PC-3 (cell line): ENCODE results near the gene CPA2. TPM values are rescaled to one million over a fixed set of nuclear protein-coding genes. Genes with fewer than 3 reads are reported as not detected.

ENCODE experiments used
- ATAC-seq: fragments of 200-7000 bp; cut with Tn5 transposase; 2 replicates; pipeline ENCODE4 v1.9.1; 2020; ENCODE audit warnings: mild to moderate bottlenecking, moderate library complexity
- Bru-seq: library from RNA; stranded (reverse); fragments of 400-500 nt; gene quantifications from one replicate; lab custom pipeline; 2021; lab: Mats Ljungman, UMichigan
- BruChase-seq, 2 experiments: library from RNA; stranded (reverse); fragments of 400-500 nt; gene quantifications; one replicate each; lab custom pipeline; 2021; lab: Mats Ljungman, UMichigan
- BruUV-seq: library from RNA; stranded (reverse); fragments of 400-500 nt; replicated peaks from 2 replicates; lab custom pipeline; 2021; lab: Mats Ljungman, UMichigan
- CTCF ChIA-PET: fragments of 300-600 bp; sonication (Branson Sonifier 250); formaldehyde crosslinking; loops from one replicate; lab custom pipeline; 2022; ENCODE audit warnings: antibody characterized with exemption; lab: Charles Lee
- POLR2A ChIA-PET: fragments of 300-600 bp; sonication (Branson Sonifier 250); formaldehyde crosslinking; loops from one replicate; lab custom pipeline; 2022; ENCODE audit warnings: antibody characterized with exemption; ENCODE audit not compliant: unreplicated experiment; lab: Charles Lee
- DNase-seq: peaks from one replicate; pipeline ENCODE4 v3.0.0-alpha.2; 2015
- H2AFZ ChIP-seq: fragments of 300-600 bp; sonication (generic); 2 replicates; pipeline ENCODE4 v1.6.0; 2016; ENCODE audit warnings: antibody characterized with exemption, low read length
- H3F3A ChIP-seq: fragments of 300-600 bp; sonication (generic); one replicate; pipeline ENCODE4 v1.6.0; 2017; ENCODE audit warnings: antibody characterized with exemption, low read length, control low read depth, mild to moderate bottlenecking; ENCODE audit not compliant: unreplicated experiment
- H3K27ac ChIP-seq: fragments of 300-600 bp; sonication (generic); 2 replicates; pipeline ENCODE4 v1.5.1; 2016; ENCODE audit warnings: mild to moderate bottlenecking, low read length
- H3K27me3 ChIP-seq: fragments of 300-600 bp; sonication (generic); 2 replicates; pipeline ENCODE4 v1.6.1; 2016; ENCODE audit warnings: low read length, mixed read lengths
- H3K36me3 ChIP-seq: fragments of 300-600 bp; sonication (generic); 2 replicates; pipeline ENCODE4 v1.6.1; 2016; ENCODE audit warnings: low read depth, mixed run types, low read length, mixed read lengths
- H3K4me1 ChIP-seq: fragments of 300-600 bp; sonication (generic); 2 replicates; pipeline ENCODE4 v1.5.1; 2016; ENCODE audit warnings: low read length; ENCODE audit not compliant: insufficient read depth
- H3K4me2 ChIP-seq: fragments of 300-600 bp; sonication (generic); 2 replicates; pipeline ENCODE4 v1.6.0; 2016; ENCODE audit warnings: low read length
- H3K4me3 ChIP-seq: fragments of 300-600 bp; sonication (generic); 2 replicates; pipeline ENCODE4 v1.5.1; 2016; ENCODE audit warnings: mild to moderate bottlenecking, low read length, mixed read lengths
- H3K79me2 ChIP-seq: fragments of 300-600 bp; sonication (generic); 2 replicates; pipeline ENCODE4 v1.6.1; 2017; ENCODE audit warnings: low read length, mixed read lengths
- H3K9ac ChIP-seq: fragments of 300-600 bp; sonication (generic); 2 replicates; pipeline ENCODE4 v1.6.0; 2016; ENCODE audit warnings: mild to moderate bottlenecking, low read length
- H3K9me2 ChIP-seq: fragments of 300-600 bp; sonication (generic); replicated peaks from 2 replicates; pipeline ENCODE4 v1.6.1; 2016; ENCODE audit warnings: mixed run types, low read length, mixed read lengths
- H3K9me3 ChIP-seq: fragments of 300-600 bp; sonication (generic); 2 replicates; pipeline ENCODE4 v1.6.1; 2016; ENCODE audit warnings: low read length, mixed read lengths
- H4K20me1 ChIP-seq: fragments of 300-600 bp; sonication (generic); 2 replicates; pipeline ENCODE4 v1.6.1; 2016; ENCODE audit warnings: low read length, mixed read lengths
- EZH2 ChIP-seq: fragments of 300-600 bp; sonication (generic); IDR thresholded peaks from one replicate; pipeline ENCODE4 v1.6.1; 2017; ENCODE audit warnings: antibody characterized with exemption, mild to moderate bottlenecking, low read length; ENCODE audit not compliant: unreplicated experiment
- EZH2phosphoT487 ChIP-seq: fragments of 300-600 bp; sonication (generic); IDR thresholded peaks from 2 replicates; pipeline ENCODE4 v1.6.1; 2018; ENCODE audit warnings: mild to moderate bottlenecking, antibody characterized with exemption, low read length, borderline replicate concordance
- intact Hi-C: fragments of 100-400 bp; cut with micrococcal nuclease; formaldehyde crosslinking; loops from 2 replicates; pipeline ENCODE4 v1.9.0; 2023
- long read RNA-seq: library from polyadenylated mRNA; unstranded; transcript quantifications from one replicate; pipeline ENCODE4 v2.0.0, GENCODE V29; 2021; ENCODE audit not compliant: unreplicated experiment
- total RNA-seq: library from RNA; depleted of rRNA; stranded (reverse); fragments of >200 nt; gene quantifications from 2 replicates; pipeline ENCODE4 v1.2.3, GENCODE V29; 2014; rRNA removed
- TF ChIP-seq, protein P1 (sequence below): fragments of 300-600 bp; sonication (generic); conservative IDR thresholded peaks from 2 replicates; pipeline ENCODE4 v1.5.1; 2017; ENCODE audit warnings: antibody characterized with exemption, low read depth, mild to moderate bottlenecking, low read length

CPA2 gene
- total RNA-seq = not detected in 2 replicates
- percentile 14 among the genes with signal in this experiment for Bru-seq, nascent RNA
- percentile 17 among the genes with signal in this experiment for BruChase-seq, experiment 1, labeled RNA remaining after a 6-hour chase
- percentile 9 among the genes with signal in this experiment for BruChase-seq, experiment 2, labeled RNA remaining after a 2-hour chase
- long read RNA-seq = 0 reads

DNA sequence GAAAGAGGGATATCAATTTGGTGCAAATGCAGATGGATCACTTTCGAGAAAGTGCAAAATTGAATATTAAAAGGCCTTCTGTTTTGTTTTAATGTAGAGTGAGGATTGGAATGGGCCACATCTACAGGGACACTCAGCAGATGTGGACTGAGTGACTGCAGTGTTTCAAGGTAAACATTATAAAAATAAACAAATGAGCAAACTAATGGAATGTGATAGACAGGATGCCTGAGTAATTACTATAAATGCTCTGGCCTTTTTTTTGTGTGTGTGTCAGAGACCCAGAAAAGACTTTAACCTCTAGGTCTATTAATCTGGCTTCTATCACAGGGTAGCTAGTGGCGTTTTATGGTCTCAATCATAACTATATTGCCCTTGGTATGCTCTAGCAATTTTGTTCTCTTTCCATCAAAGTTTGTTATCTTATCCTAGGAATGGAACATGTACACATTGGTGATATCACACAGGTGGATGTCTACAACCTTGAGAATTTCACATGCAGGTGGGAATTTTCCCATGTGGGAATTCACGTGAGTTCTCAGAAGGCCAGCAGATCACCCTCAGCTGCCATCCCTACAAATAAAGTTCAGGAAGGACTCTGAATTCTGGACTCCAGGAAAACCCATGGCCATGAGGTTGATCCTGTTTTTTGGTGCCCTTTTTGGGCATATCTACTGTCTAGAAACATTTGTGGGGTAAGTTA lies at the start of gene CPA2:
CPA2 (plus strand) TSS at position 606 of the 703 bp plus-strand sequence; CDS start at position 625, 19 bp downstream.
- BruUV-seq = no TSS peak
- POLR2A ChIA-PET = no interaction called here
- H3K9me3 ChIP-seq = no peaks in the 10 kb centered on the region
- H3K9ac ChIP-seq = no peak within 1 kb of the TSS
- H3K79me2 ChIP-seq = no peaks in the 10 kb centered on the region
- H3K4me1 ChIP-seq = peaks cover 13% of the 10 kb centered on the region
- no peaks in the 10 kb centered on the region for H3K27me3 ChIP-seq
- H3F3A ChIP-seq = no peaks in the 10 kb centered on the region
- peak; percentile 100 for ATAC-seq
- DNase-seq = peak; percentile 72
- no peak within 1 kb of the TSS for H3K4me3 ChIP-seq
- H2AFZ ChIP-seq = no peak within 1 kb of the TSS
- H3K27ac ChIP-seq = no peak within 1 kb of the TSS
- peak within 1 kb of the TSS; percentile 20 for H3K4me2 ChIP-seq
- intact Hi-C loops = no loop called here
- no peaks in the 10 kb centered on the region for H3K9me2 ChIP-seq
- H4K20me1 ChIP-seq = no peaks in the 10 kb centered on the region
- H3K36me3 ChIP-seq = no peaks in the 10 kb centered on the region
- CTCF ChIA-PET = no interaction called here
- TF ChIP-seq EZH2 = no peak
- TF ChIP-seq EZH2phosphoT487 = no peak
- TF ChIP-seq, protein P1, sequence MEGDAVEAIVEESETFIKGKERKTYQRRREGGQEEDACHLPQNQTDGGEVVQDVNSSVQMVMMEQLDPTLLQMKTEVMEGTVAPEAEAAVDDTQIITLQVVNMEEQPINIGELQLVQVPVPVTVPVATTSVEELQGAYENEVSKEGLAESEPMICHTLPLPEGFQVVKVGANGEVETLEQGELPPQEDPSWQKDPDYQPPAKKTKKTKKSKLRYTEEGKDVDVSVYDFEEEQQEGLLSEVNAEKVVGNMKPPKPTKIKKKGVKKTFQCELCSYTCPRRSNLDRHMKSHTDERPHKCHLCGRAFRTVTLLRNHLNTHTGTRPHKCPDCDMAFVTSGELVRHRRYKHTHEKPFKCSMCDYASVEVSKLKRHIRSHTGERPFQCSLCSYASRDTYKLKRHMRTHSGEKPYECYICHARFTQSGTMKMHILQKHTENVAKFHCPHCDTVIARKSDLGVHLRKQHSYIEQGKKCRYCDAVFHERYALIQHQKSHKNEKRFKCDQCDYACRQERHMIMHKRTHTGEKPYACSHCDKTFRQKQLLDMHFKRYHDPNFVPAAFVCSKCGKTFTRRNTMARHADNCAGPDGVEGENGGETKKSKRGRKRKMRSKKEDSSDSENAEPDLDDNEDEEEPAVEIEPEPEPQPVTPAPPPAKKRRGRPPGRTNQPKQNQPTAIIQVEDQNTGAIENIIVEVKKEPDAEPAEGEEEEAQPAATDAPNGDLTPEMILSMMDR = no peak

DNA sequence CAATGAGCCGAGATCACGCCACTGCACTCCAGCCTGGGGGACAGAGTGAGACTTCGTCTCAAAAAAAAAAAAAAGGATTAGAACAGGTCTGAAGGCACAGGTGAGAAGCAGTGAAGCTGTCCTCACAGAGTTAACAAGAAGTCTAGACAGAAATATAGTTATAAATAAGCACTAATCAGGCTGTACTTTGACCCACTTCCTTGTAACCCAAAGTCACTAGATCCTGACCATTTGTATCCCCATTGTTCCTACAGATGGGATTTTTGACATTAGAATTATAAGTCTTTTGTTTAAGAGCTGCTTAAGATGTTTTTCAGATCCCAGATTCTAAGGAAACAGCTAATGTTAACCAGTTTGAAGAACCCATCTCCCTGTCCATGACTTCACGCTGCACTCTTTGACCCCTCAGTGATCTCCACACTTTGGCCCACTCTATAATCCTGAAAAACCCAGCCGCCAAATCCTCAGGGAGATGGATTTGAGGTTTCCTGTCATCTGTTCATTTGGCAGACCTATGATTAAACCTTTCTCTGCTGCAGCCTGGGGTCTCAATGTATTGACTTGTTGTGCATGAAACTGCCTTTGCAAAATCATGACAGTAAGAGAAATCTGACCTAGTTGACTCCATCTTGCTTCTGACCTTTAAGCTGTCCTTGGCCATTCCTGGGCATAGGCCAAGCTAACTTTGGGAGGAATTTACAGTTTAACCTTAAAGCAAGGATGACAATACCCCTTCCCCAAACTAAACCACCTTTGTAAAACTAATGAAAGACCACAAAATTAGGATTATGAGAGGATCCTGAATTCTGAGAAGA lies 47.6 kb upstream of the CPA2 start:
- H3K9me2 ChIP-seq = no peaks in the 10 kb centered on the region
- TF ChIP-seq EZH2 = no peak
- TF ChIP-seq, protein P1 = no peak
- no peak for TF ChIP-seq EZH2phosphoT487
- ChIA-PET CTCF (no interaction called here), POLR2A (no interaction called here)
- H3K9ac ChIP-seq = no peak overlapping the region
- no peak overlapping the region for H3K27ac ChIP-seq
- no peak overlapping the region for H3K4me2 ChIP-seq
- no TSS peak for BruUV-seq
- intact Hi-C loops = no loop called here
- H3F3A ChIP-seq = no peaks in the 10 kb centered on the region
- H3K4me3 ChIP-seq = no peak overlapping the region
- ATAC-seq = no peak
- H4K20me1 ChIP-seq = no peaks in the 10 kb centered on the region
- no peak overlapping the region for H2AFZ ChIP-seq
- DNase-seq = no peak
- H3K9me3 ChIP-seq = no peaks in the 10 kb centered on the region
- no peaks in the 10 kb centered on the region for H3K36me3 ChIP-seq
- H3K27me3 ChIP-seq = no peaks in the 10 kb centered on the region
- H3K79me2 ChIP-seq = no peaks in the 10 kb centered on the region
- H3K4me1 ChIP-seq = no peaks in the 10 kb centered on the region
